NCI-H1092 treated with DMSO at 0.1 percent for 48 hours (cell line): Measurements from ENCODE around the gene OR56A4.
"Not testable (repeated sequence)": the region's sequence is repeated elsewhere in the genome, so short reads cannot be mapped to it uniquely, and the experiment has no call there.

Experiments used
- DNase-seq: peaks from one replicate; lab custom pipeline; 2025; lab: John Stamatoyannopoulos, UW

Gene OR56A4

DNA sequence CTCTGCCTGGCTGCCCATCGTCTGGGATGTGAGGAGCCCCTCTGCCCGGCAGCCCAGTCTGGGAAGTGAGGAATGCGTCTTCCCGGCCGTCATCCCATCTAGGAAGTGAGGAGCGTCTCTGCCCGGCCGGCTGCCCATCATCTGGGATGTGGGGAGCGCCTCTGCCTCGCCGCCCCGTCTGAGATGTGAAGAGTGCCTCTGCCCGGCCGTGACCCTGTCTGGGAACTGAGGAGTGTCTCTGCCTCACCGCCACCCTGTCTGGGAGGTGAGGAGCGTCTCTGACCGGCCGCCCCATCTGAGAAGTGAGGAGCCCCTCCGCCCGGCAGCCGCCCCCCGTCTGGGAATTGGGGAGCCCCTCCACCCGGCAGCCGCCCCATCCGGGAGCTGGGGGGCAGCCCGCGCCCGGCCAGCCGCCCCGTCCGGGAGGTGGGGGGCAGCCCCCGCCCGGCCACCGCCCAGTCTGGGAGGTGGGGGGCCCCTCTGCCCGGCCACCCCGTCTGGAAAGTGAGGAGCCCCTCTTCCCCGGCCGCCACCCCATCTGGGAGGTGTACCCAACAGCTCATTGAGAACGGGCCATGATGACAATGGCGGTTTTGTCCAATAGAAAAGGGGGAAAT is 45.9 kb downstream of the OR56A4 start:
- not testable (repeated sequence) for DNase-seq

DNA sequence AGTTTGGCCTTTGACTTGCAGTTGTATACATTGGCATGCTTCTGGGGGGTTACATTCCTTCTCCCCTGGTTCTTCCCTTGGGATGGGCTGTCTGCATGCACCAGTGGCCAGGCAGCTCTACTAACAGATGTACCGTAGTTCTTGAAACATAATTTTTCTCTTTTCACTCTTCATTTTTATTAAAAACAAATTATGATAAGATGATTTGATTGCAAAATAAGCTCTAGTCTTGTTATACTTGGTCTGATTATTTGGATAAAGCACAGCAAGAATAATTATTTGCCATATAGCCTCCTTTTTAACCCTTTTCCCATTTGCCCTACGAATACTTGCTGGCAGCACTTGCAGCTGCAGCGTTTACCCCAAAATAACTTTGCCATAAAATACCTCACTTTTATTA is 51.2 kb downstream of the OR56A4 start:
- DNase-seq, result no peak
